HG03432 (cell line): ENCODE results near the gene NIPSNAP2.
"Not testable (repeated sequence)": the region's sequence is repeated elsewhere in the genome, so short reads cannot be mapped to it uniquely, and the experiment has no call there.

Source experiments
- ATAC-seq: cut with Tn5 transposase; IDR thresholded peaks from one replicate; pipeline ENCODE4 v1.9.1; 2021; ENCODE audit warnings: mild to moderate bottlenecking, moderate library complexity; ENCODE audit not compliant: unreplicated experiment

The NIPSNAP2 gene

DNA sequence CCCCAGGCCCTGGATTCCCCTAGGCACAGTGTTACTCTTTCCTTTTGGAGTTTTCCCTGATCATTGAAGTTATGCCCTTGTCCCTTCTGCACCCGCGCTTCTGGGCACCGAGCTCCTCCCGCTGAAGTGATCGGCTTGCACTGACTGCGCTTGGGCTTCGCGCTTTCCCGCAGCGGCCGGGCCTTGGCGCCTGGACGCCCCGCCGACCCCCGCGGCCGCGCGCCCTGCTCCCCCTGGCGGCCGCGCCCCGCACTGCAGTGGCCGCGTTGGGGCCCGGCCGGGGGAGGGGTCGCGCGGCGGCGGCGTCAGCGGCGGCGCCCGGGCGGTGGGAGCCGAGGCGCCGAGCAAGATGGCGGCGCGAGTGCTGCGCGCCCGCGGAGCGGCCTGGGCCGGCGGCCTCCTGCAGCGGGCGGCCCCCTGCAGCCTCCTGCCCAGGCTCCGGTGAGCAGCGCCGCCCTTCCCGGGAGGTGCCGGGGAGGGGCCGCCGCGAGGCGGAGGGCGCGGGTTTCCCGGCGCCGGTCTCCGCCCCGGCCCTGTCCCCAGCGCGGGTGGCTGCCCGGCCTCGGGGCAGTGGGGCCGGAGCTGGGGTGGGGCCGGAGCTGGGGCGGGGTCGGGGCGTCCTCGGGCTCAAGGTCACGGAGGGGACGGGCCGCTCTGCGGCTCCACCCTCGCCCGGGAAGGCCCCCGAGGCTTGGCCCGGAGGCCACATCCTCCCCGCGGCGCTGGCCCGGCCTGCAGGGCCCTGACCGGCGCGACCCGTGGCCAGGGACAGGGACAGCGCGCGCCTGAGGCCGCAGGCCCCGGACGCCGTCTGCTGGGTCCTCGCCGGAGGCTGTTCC, at the start of gene NIPSNAP2:
Gene NIPSNAP2, plus strand, starts transcription at position 325 of the 839 bp plus-strand sequence. Its CDS starts 25 bp downstream, at position 350.
- ATAC-seq = peak; percentile 89

DNA sequence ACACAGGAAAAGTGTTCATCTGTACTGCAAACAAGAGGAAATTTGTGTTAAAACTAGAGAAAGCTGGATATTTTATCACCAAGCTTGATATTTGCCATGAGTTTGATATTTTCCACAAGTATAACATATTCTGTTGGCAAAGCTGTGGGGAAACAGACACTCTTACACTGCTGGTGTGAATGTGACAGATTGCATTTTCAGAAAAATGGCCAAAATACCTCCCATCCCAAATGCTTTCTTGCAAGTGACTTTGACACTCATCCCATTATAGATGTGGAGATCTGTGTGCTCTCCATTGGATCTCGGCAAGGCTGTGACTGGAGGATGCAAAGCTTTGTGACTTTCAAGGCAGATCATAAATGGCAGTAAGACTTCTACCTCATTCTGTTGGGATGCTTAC, 46.6 kb upstream of the NIPSNAP2 start:
- ATAC-seq = no peak

DNA sequence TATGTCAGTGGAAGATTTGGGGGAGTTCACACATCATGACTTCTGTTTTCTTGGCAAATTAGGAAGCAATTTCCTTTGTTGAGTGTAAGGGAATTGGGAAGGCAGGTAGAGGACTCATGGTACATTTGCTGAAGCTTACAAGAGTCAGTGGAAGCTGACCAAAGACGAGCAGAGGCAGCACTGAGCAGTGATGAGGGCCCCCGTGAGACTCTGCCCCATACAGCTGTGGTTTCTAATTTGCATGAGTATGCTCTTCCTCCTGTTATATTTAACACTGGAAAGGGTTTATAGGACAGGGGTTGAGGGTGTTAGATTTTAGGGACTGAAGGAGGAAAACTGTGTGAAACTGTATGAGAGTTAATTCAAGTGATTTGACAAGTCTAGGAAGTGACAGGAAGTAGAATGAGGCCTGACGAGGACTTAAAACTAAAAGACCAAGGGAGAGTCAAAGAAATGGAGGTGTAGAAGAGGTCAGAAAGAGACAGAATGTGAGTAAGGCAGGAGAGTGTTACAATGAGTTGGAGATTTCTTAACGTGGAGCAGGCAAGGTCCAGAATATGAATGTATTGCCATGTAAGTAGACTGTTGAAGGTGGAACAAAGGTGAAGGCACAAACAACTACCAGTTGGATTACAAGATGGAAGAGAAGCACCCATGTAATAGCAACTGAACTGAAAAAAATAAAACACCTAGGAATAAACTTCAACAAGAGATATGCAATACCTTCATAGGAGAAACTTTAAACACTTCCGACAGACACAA, 36.2 kb upstream of the NIPSNAP2 start:
- no peak for ATAC-seq

DNA sequence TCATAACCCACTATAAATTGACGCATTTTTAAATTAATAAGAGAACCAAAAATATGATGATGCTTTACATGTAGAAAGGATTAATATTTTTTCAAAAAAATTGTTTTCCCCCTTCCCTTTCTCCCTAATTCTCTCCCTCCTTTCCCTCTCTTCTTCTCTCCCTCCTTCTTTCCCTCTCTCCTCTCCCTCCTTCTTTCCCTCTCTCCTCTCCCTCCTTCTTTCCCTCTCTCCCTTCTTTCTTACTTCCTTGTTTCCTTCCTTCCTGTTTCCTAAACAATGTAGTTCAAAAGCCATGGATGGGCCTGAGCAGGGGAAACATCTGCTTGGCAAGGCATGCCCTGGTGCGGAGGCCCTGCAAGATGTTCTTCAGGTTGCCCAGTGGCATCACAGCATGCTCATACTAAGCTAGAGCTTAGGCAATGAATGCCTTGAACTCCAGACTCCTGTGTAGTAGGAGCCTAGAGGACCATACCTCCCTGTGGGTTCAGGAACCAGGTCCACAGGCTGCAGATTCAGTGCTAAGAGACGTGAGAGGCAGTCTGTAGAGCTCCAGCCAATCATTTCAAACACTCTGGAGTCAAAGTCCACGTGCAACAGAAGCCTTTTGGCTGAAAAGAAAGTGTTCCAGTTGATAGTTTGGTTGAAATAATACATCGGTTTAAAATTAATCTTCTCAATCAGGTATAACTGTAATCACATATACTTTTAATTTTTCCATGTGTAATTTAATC, 32.8 kb upstream of the NIPSNAP2 start:
- ATAC-seq = no peak

DNA sequence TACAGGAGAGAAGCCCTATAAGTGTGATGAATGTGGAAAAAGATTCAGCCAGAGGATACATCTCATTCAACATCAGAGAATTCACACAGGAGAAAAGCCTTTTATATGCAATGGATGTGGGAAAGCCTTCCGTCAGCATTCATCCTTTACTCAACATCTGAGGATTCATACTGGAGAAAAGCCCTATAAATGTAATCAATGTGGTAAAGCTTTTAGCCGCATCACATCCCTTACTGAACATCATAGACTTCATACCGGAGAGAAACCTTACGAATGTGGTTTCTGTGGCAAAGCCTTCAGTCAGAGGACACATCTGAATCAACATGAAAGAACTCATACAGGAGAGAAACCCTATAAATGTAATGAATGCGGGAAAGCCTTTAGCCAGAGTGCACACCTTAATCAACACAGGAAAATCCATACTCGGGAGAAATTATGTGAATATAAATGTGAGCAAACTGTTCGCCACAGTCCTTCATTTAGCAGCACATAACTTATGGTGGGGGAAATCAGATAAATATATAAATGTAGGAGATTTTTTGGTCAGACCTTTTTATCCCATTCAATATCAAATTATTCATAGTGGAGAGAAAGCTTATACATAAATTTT, 24.8 kb upstream of the NIPSNAP2 start:
- no peak for ATAC-seq

DNA sequence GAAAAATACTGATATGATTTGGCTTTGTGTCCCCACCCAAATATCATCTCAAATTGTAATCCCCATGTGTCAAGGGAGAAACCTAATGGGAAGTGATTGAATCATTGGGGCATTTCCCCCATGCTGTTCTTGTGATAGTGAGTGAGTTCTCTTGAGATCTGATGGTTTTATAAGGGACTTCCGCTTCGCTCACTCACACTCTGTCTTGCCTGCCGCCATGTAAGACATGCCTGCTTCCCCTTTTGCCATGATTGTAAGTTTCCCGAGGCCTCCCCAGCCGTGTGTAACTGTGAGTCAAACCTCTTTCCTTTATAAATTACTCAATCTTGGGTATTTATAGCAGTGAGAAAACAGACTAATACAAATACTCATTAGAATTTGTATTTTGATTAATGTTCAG, 17.8 kb upstream of the NIPSNAP2 start:
- no peak for ATAC-seq

DNA sequence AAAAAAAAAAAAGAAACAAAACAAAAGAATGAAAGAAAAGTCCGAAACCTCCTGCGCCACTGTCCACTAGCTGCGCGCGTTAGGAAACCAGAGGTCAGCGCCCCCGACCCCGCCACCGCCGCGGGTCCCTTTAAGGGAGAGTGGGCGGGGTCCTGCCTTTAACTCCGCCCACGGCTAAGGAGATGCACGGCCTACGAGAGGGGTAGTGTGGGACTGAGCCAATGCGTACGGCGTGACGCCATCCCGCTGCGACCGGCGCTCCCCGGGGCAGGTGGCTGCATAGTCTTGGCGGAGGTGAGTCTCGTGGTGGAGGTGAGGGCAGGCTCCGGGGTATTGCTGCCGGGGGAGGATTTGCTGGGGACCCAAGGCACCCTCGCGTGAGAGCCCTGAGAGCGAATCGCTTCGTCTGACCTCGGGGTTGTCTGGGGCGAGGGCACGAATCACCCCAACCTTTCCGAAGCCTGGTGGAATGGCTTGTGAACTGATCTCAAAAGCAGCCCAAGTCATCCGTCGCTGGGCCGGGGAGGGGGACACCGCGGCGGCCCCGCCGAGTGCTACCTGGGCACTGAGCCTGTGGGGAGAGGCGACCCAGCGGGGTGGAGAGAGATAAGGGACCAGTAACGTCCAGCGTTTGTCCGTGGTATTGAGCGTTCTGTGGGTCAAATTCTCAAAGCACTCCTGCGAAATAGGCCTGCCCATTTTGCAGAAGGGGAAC, 12.6 kb upstream of the NIPSNAP2 start, which contains the start of gene MRPS17:
Gene MRPS17, plus strand, starts transcription at position 241 of the 715 bp plus-strand sequence. CDS start 1,319 bp downstream, outside the sequence.
- peak; percentile 100 for ATAC-seq

DNA sequence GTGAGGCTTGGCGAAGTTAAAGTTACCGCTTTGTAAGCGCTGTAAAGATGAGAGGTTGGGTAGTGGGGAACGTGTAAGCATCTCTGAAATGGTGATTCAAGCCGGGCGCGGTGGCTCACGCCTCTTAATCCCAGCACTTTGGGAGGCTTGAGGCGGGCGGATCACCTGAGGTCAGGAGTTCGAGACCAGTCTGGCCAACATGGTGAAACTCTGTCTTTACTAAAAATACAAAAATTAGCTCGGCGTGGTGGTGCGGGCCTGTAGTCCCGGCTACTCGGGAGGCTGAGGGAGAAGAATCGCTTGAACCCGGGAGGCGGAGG, 12.1 kb upstream of the NIPSNAP2 start:
- ATAC-seq = not testable (repeated sequence)

DNA sequence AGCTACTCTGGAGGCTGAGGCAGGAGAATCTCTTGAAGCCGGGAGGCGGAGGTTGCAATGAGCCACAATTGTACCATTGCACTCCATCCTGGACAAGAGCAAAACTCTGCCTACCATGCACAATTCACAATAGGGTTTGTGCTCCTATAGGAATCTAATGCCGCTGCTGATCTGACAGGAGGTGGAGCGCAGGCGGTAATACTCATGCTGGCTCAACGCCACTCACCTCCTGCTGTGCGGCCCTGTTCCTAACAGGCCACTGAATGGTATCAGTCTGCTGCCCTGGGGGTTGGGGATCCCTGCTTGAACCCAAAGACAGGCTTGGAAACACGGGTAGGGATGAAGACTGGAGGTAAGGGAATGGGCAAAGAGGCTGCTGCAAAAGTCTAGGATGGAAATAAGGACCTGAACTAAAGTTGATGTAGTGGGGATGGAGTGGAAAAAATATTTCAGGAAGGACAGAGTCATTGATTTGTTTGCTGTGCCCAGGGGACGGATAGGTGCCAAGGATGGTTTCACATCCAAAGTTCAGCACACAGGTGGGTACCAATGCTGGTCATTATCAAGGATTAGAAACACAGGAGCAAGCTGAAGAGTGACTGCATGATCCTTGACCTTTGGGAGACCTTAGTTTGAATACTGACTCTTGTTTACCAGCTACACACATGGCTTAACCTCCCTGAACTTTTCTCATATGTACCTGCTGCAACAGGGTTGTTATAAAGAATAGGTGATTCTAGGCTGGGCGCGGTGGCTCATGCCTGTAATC, 10.5 kb upstream of the NIPSNAP2 start:
- no peak for ATAC-seq

DNA sequence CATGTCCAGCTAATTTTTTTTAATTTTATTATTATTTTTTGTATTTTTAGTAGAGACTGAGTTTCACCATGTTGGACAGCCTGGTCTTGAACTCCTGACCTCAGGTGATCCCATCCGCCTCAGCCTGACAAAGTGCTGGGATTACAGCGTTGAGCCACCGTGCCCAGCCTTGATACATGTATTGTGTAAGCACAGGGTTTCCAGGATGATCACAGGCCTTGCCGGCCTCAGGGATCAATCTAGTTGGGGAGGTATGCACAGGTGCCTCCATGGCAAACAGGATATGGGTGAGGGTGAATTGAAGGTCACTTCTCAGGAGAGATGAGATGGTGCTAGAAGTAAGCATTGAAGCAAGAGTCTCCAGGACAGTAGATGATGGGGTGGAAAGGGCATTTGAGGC, 7.2 kb upstream of the NIPSNAP2 start:
- ATAC-seq = no peak

DNA sequence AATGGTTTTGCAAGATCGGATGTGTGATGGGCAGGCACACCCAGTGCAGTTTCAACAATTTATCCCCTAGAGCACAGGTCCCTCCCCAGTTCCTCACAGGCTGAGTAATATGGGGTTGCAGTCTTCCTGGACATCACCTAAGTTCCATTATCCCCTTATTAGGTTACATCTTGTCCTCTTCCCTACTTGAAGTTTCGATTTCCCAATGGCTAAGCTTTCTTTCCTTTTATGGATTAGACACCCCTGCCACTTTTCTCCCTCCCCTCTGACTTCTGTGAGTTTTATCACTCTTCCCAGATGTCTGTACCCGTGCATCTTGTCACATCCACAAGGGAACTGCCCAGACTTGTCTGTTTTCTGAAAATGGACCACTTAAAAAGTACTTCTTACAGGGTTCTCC, 2.4 kb upstream of the NIPSNAP2 start:
- ATAC-seq = no peak

DNA sequence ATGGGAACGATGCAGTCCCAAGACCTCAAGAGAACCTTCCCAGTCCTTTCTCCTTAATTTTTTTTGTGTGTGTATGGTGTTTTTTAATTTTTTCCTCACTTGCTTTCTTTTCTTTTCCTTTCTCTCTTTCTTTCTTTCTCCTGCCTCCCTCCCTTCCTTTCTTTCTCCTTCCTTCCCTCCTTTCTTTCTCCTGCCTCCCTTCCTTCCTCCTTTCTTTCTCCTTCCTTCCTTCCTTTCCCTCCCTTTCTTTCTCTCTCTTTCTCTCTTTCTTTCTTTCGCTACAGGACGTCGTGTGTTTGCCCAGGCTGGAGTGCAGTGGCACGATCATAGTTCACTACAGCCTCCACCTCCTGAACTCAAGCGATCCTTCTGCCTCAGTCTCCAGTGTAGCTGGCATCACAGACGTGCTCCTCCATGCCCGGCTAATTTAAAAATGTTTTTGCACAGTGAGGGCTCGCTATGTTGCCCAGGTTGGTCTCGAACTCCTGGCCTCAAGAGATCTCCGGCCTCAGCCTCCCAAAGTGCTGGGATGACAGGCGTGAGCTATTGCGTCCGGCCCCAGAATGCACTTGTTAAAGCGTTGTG, 709 bp upstream of the NIPSNAP2 start:
- no peak for ATAC-seq

DNA sequence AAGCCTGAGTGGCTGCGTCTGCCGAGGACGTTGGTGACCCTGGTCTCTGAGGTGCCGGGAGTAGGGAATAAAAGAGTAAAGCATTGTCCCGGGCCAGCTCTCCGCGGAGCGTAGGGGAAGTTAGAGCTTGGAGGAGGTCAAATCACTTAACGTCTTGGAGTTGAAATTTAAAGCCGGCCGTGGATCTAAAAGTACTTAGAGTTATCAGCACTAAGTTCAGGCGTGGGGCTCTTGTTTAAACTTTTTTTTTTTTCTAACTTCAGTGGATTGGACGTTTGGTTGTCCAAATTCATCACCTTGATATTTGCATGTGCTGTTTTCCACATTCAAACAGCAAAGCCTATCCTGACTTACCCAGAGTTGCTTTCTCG, 700 bp downstream of the NIPSNAP2 start:
- ATAC-seq = no peak

DNA sequence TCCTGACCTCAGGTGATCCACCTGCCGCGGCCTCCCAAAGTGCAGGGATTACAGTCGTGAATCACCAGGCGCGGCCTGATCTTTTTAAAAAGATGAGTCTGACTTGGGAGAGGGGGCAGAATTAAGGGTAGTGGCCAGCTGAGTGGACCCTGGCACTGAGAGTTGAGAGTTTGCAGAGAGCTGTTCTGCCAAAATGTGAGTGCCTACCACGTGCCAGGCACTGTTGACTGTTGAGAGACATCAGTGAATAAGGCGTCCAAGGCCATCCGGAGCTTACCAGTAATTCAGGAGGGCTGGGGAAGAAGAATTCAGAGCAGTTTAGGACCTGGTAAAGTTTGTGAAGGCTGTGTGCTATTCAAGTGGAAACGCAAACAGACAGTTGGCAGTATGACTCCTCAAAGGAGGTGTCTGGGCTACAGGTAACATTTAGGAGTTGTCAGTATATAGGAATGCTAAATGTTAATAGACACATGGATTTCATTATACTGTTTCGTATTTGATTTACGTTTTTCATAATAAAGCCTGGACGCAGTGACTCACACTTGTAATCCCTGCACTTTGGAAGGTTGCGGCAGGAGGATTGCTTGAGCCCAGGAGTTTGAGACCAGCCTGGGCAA, 1.5 kb downstream of the NIPSNAP2 start:
- ATAC-seq = no peak

DNA sequence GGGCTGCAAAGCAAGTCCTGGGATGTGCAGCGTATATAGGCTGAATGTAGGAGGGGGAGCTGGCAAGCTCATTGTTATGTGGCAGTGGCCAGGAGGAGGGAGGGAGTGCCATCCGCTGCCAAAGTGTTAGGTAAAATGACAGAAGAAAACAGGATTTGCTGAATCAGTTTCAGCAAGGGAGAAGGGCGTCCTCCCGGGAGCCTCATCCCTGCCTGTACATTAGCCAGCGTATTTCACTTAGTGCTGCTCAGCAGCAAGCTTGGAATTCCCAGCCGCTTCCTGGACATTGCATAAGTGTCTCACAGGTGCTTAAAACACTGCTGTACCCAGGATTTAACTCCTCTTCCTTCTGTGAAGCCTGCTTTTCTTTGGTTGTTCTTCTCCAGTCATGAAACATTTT, 2.5 kb downstream of the NIPSNAP2 start:
- ATAC-seq = no peak

DNA sequence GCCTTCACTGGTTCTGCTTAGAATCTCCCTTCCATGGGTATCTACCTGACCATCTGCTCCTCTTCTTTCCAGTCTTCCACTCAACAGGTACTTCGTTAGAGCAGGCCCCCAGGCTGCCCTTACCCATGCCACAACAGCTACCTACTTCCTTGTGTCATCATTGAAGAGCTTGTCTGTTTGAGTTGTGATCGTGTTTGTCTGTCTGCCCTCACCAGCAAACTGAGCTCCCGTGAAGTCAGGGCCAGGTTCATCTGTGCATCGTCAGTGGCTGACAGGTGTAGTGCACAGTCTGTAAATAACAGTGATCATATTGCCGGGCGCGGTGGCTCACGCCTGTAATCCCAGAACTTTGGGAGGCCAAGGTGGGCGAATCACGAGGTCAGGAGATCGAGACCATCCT, 5.0 kb downstream of the NIPSNAP2 start:
- ATAC-seq = no peak

DNA sequence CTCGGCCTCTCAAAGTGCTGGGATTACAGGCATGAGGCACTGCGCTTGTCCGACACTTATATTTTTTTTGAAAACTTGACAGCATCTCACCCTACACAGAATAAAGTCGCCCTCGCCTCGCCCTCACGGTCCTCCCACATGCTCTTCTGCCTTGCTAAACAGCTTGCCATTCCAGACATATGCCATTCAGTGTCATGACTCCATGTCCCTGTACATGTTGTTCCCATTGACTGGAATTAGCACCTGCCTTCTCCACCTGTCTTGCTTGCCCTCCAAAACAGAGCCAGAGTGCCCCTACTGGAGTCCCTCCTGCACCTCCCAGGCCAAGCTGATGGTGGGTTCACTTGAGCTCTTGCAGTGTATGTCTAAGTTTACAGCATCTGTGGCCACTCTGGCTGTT, 6.2 kb downstream of the NIPSNAP2 start:
- no peak for ATAC-seq

DNA sequence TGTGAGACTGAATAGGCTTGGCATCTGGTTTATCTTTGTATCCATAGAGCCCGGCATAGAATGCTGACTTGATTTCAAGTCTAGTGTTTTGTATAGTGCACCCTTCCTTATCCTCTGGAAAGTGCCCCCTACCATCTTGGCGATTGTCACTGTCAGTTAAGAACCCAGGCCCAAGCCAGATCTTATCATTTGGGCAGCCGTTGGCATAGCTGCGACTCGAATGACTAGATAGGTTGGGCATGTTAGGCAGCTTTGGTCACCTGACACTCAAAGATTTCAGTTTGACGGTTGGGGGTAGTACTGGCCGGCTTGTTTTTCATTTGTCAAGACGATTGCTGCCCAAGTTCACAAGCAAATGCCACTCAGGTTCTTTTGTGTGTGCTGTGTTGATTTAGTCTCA, 6.6 kb downstream of the NIPSNAP2 start:
- ATAC-seq = no peak

DNA sequence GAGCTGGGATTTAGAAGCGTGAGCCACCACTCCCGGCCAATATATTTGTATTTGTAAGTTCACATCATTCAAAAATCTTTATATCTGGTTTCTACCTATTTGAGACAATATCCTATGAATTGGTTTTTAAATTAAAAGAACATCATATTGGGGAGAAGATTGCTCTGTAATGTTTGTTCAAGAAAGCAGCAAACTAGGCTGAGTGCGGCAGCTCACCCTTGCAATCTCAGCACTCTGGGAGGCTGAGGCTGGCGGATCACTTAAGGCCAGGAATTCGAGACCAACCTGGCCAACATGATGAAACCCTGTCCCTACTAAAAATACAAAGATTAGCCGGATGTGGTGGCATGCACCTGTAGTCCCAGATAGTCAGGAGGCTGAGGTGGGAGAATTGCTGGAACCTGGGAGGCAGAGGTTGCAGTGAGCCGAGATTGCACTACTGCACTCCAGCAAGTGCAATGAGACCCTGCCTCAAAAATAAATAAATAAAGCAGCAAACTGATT, 9.4 kb downstream of the NIPSNAP2 start:
- no peak for ATAC-seq
